HEK293 (cell line): Measurements from ENCODE around the gene DUSP2.

Experiments used
- KLF9 ChIP-seq: fragments of 450-650 bp; formaldehyde crosslinking; IDR thresholded peaks from 2 replicates; pipeline ENCODE4 v1.5.1; 2016; ENCODE audit warnings: missing biosample characterization, missing genetic modification characterization, low read depth
- MEIS1 ChIP-seq: sonication (generic); formaldehyde crosslinking; IDR thresholded peaks from 2 replicates; pipeline ENCODE4 v1.8.1; 2022; ENCODE audit warnings: missing genetic modification reagents, mild to moderate bottlenecking, borderline replicate concordance
- ZNF155 ChIP-seq: fragments of 450-650 bp; formaldehyde crosslinking; IDR thresholded peaks from 2 replicates; pipeline ENCODE4 v1.5.1; 2016; ENCODE audit warnings: missing biosample characterization, missing genetic modification characterization
- ZNF768 ChIP-seq: fragments of 450-650 bp; formaldehyde crosslinking; IDR thresholded peaks from 2 replicates; pipeline ENCODE4 v1.5.1; 2018; ENCODE audit warnings: missing biosample characterization, mild to moderate bottlenecking, missing genetic modification characterization
- ZNF830 ChIP-seq: fragments of 450-650 bp; IDR thresholded peaks from 2 replicates; pipeline ENCODE4 v1.5.0; 2018; ENCODE audit warnings: missing biosample characterization, missing genetic modification characterization, low read depth, mild to moderate bottlenecking, moderate library complexity
- TF ChIP-seq, protein P1 (sequence below): fragments of 450-650 bp; formaldehyde crosslinking; IDR thresholded peaks from 2 replicates; pipeline ENCODE4 v1.5.1; 2016; ENCODE audit warnings: missing biosample characterization, missing genetic modification characterization

DNA sequence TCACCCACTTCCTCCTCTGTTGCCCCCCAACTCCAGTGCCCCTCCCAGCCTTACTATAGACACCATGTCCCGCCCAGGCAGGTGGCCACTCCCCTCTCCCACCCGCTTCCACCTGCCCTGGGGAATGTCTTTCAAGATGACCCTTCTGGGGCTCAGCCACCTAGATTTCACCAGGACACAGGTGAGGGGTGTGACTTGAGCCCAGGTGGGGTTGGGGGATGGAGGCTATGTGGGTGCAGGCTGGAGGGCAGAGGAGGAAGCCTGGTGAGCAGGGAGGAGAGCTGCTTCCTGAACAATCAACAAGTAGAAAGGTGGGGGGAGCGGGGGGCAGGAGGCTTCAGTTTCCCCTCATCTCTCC, 37.6 kb downstream of the DUSP2 start:
- TF ChIP-seq, protein P1, sequence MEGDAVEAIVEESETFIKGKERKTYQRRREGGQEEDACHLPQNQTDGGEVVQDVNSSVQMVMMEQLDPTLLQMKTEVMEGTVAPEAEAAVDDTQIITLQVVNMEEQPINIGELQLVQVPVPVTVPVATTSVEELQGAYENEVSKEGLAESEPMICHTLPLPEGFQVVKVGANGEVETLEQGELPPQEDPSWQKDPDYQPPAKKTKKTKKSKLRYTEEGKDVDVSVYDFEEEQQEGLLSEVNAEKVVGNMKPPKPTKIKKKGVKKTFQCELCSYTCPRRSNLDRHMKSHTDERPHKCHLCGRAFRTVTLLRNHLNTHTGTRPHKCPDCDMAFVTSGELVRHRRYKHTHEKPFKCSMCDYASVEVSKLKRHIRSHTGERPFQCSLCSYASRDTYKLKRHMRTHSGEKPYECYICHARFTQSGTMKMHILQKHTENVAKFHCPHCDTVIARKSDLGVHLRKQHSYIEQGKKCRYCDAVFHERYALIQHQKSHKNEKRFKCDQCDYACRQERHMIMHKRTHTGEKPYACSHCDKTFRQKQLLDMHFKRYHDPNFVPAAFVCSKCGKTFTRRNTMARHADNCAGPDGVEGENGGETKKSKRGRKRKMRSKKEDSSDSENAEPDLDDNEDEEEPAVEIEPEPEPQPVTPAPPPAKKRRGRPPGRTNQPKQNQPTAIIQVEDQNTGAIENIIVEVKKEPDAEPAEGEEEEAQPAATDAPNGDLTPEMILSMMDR (tag by site-specific recombination) = no peak
- no peak for TF ChIP-seq MEIS1
- TF ChIP-seq ZNF830 (tag by site-specific recombination) = no peak
- no peak for TF ChIP-seq ZNF768 (tag by site-specific recombination)
- TF ChIP-seq ZNF155 (tag by site-specific recombination) = no peak
- no peak for TF ChIP-seq KLF9 (tag by site-specific recombination)
